HepG2 (cell line): ENCODE measurements around the gene KLHL21. TPM values are rescaled to one million over a fixed set of nuclear protein-coding genes. Genes with fewer than 3 reads are reported as not detected.

Experiments used
- polyA plus RNA-seq, 8 experiments: library from polyadenylated mRNA; depleted of rRNA in 3 of 8; stranded (reverse) in 7 of 8; unstranded in 1 of 8; fragments of >200 nt; fragmentation: Illumina TruSeq in 4 of 8; extraction: Trizol in 4 of 8; gene quantifications; 2 replicates each; pipeline versions ENCODE4 v1.2.1 to v1.2.3, GENCODE V29; 2011 to 2016; ENCODE audit warnings: low read depth in 4 of 8, missing spikeins in 1 of 8, mixed read lengths in 1 of 8; ENCODE audit not compliant: insufficient read depth in 1 of 8
- small RNA-seq, 3 experiments: library from RNA; depleted of rRNA; stranded (forward); fragments of <200 nt; gene quantifications; one replicate each; pipeline ENCODE3, GENCODE V24; 2012; ENCODE audit warnings: low read depth in 2 of 3, low replicate concordance in 1 of 3; ENCODE audit not compliant: insufficient read length in 3 of 3, insufficient read depth in 2 of 3
- total RNA-seq, 5 experiments: library from RNA; depleted of rRNA; stranded (reverse); fragments of >200 nt; fragmentation: Illumina TruSeq; extraction: Trizol; gene quantifications; 2 replicates each; pipeline ENCODE4 v1.2.3, GENCODE V29; 2016; ENCODE audit warnings: low read depth in 1 of 5

The KLHL21 gene
- total and polyA plus RNA-seq, 2 of the 13 experiments (the other 11 are each of a cell fraction or from before 2014, with no cell fraction given): 14.8 to 25.0 TPM

Small RNA genes lying within 50 kb of the gene (small RNA-seq; reads per million reads assigned to genes)
- 0 reads per million in 3 experiments for gene RNU6-731P

Other genes starting within 250 kb of the KLHL21 start
- gene ACOT7, start 209.1 kb downstream of the KLHL21 start, total RNA-seq (2016; rRNA removed; fragmentation: Illumina TruSeq; extraction: Trizol): 33.0 and 43.2 TPM in 2 replicates
- gene ACOT7, start 209.1 kb downstream of the KLHL21 start, polyA plus RNA-seq (2011; rRNA removed): 47.6 and 55.8 TPM in 2 replicates
- gene HES2, start 182.9 kb downstream of the KLHL21 start, total RNA-seq (2016; rRNA removed; fragmentation: Illumina TruSeq; extraction: Trizol): 0.10 and 0.11 TPM in 2 replicates
- 0.13 and 0.17 TPM in 2 replicates for gene HES2, start 182.9 kb downstream of the KLHL21 start, polyA plus RNA-seq (2011; rRNA removed)
- 38.5 and 48.6 TPM in 2 replicates for gene ESPN, start 178.1 kb downstream of the KLHL21 start, total RNA-seq (2016; rRNA removed; fragmentation: Illumina TruSeq; extraction: Trizol)
- gene ESPN, start 178.1 kb downstream of the KLHL21 start, polyA plus RNA-seq (2011; rRNA removed): 54.2 and 70.4 TPM in 2 replicates
- gene TNFRSF25, start 136.7 kb downstream of the KLHL21 start, total RNA-seq (2016; rRNA removed; fragmentation: Illumina TruSeq; extraction: Trizol): 0.55 and 1.5 TPM in 2 replicates
- gene TNFRSF25, start 136.7 kb downstream of the KLHL21 start, polyA plus RNA-seq (2011; rRNA removed): 1.4 and 1.6 TPM in 2 replicates
- gene PLEKHG5, start 111.2 kb downstream of the KLHL21 start, total RNA-seq (2016; rRNA removed; fragmentation: Illumina TruSeq; extraction: Trizol): 1.9 and 3.5 TPM in 2 replicates
- gene PLEKHG5, start 111.2 kb downstream of the KLHL21 start, polyA plus RNA-seq (2011; rRNA removed): 1.9 and 2.6 TPM in 2 replicates
- 20.2 and 24.7 TPM in 2 replicates for gene NOL9, start 48.4 kb downstream of the KLHL21 start, total RNA-seq (2016; rRNA removed; fragmentation: Illumina TruSeq; extraction: Trizol)
- gene NOL9, start 48.4 kb downstream of the KLHL21 start, polyA plus RNA-seq (2011; rRNA removed): 13.0 and 18.0 TPM in 2 replicates
- 0.98 and 1.4 TPM in 2 replicates for gene TAS1R1, start 47.6 kb downstream of the KLHL21 start, total RNA-seq (2016; rRNA removed; fragmentation: Illumina TruSeq; extraction: Trizol)
- 1.6 and 1.9 TPM in 2 replicates for gene TAS1R1, start 47.6 kb downstream of the KLHL21 start, polyA plus RNA-seq (2011; rRNA removed)
- 13.8 and 17.1 TPM in 2 replicates for gene ZBTB48, start 22.9 kb downstream of the KLHL21 start, total RNA-seq (2016; rRNA removed; fragmentation: Illumina TruSeq; extraction: Trizol)
- 13.0 and 18.1 TPM in 2 replicates for gene ZBTB48, start 22.9 kb downstream of the KLHL21 start, polyA plus RNA-seq (2011; rRNA removed)
- gene PHF13, start 10.9 kb upstream of the KLHL21 start, total RNA-seq (2016; rRNA removed; fragmentation: Illumina TruSeq; extraction: Trizol): 7.4 and 8.4 TPM in 2 replicates
- gene PHF13, start 10.9 kb upstream of the KLHL21 start, polyA plus RNA-seq (2011; rRNA removed): 4.7 and 6.1 TPM in 2 replicates
- gene THAP3, start 22.0 kb upstream of the KLHL21 start, total RNA-seq (2016; rRNA removed; fragmentation: Illumina TruSeq; extraction: Trizol): 14.9 and 15.0 TPM in 2 replicates
- gene THAP3, start 22.0 kb upstream of the KLHL21 start, polyA plus RNA-seq (2011; rRNA removed): 10.3 and 12.1 TPM in 2 replicates
- 47.6 and 56.8 TPM in 2 replicates for gene DNAJC11, start 98.9 kb upstream of the KLHL21 start, total RNA-seq (2016; rRNA removed; fragmentation: Illumina TruSeq; extraction: Trizol)
- 24.0 and 25.1 TPM in 2 replicates for gene DNAJC11, start 98.9 kb upstream of the KLHL21 start, polyA plus RNA-seq (2011; rRNA removed)
- gene CAMTA1, start 182.6 kb upstream of the KLHL21 start, total RNA-seq (2016; rRNA removed; fragmentation: Illumina TruSeq; extraction: Trizol): 36.4 and 36.7 TPM in 2 replicates
- gene CAMTA1, start 182.6 kb upstream of the KLHL21 start, polyA plus RNA-seq (2011; rRNA removed): 22.4 and 25.0 TPM in 2 replicates